K562 (cell line): ENCODE results near the gene HNRNPH1.

Experiments
- EGR1 ChIP-seq: fragments of 450-650 bp; conservative IDR thresholded peaks from 2 replicates; pipeline ENCODE4 v1.6.1; 2017; ENCODE audit warnings: mild to moderate bottlenecking
- HIVEP1 ChIP-seq: fragments of 250-450 bp; sonication (Bioruptor Pico); IDR thresholded peaks from 2 replicates; pipeline ENCODE4 v1.4.0; 2020; ENCODE audit warnings: mild to moderate bottlenecking
- HMGXB4 ChIP-seq: sonication (generic); formaldehyde crosslinking; IDR thresholded peaks from 2 replicates; pipeline ENCODE4 v1.8.1; 2023; ENCODE audit warnings: mild to moderate bottlenecking, missing genetic modification reagents
- MXI1 ChIP-seq: IDR thresholded peaks from 2 replicates; pipeline ENCODE4 v1.6.1; 2011; ENCODE audit warnings: low read depth, mild to moderate bottlenecking, improper control_type of control experiment, low read length
- PHF8 ChIP-seq: fragments of 200-600 bp; sonication (generic); IDR thresholded peaks from 2 replicates; pipeline ENCODE4 v1.6.1; 2012; ENCODE audit warnings: mixed run types, mild to moderate bottlenecking, inconsistent platforms, low read length, moderate library complexity, borderline replicate concordance
- SETDB1 ChIP-seq: IDR thresholded peaks from one replicate; pipeline ENCODE4 v1.6.1; 2012; ENCODE audit warnings: low read length, control low read depth, inconsistent platforms
- SMAD1 ChIP-seq: fragments of 150-350 bp; IDR thresholded peaks from 2 replicates; pipeline ENCODE4 v1.6.1; 2014; ENCODE audit warnings: low read length, low read depth; ENCODE audit not compliant: partially characterized antibody
- SMARCE1 ChIP-seq: fragments of 450-650 bp; IDR thresholded peaks from 2 replicates; pipeline ENCODE4 v1.7.1; 2016; ENCODE audit warnings: mild to moderate bottlenecking
- TF ChIP-seq, protein P1 (sequence below): fragments of 200-800 bp; sonication (Bioruptor generic); IDR thresholded peaks from 2 replicates; pipeline ENCODE4 v1.6.1; 2017; ENCODE audit warnings: missing genetic modification characterization, missing compliant biosample characterization

- TF ChIP-seq HMGXB4 (no peak), SMARCE1 (no peak), EGR1 (no peak), HIVEP1 (no peak), MXI1 (no peak), SMAD1 (no peak), SETDB1 (no peak), PHF8 (no peak)
- TF ChIP-seq, protein P1, sequence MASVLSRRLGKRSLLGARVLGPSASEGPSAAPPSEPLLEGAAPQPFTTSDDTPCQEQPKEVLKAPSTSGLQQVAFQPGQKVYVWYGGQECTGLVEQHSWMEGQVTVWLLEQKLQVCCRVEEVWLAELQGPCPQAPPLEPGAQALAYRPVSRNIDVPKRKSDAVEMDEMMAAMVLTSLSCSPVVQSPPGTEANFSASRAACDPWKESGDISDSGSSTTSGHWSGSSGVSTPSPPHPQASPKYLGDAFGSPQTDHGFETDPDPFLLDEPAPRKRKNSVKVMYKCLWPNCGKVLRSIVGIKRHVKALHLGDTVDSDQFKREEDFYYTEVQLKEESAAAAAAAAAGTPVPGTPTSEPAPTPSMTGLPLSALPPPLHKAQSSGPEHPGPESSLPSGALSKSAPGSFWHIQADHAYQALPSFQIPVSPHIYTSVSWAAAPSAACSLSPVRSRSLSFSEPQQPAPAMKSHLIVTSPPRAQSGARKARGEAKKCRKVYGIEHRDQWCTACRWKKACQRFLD (CRISPR knock-in tag) = no peak
Measured at GRCh38 chr5:179572386-179572785, 51.1 kb downstream of the HNRNPH1 start.
